Measurements from ENCODE around the gene TRAK1. TPM values are rescaled to one million over a fixed set of nuclear protein-coding genes. Genes with fewer than 3 reads are reported as not detected.

Gene TRAK1
- total RNA-seq, 1 donor from 2014 or later, result 38.3 TPM

DNA sequence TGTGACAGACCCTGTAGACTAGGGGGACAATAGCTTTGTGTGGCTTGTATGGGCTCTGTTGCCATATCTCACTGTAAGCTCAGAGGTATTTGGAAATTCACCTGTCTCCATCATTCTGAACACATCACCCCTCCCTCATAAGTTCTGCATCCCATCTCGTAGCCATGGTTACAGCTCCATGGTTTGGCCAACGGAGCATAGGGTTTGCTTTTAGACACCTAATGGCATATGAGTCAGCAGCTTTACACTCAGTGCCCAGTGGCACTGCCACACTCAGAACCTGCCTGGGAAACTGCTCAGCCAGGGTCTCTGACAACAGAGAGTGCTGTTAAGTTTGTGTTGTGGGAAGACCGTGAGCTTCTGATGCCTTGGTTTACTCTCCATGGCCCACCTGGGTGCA is 107.6 kb downstream of the TRAK1 start:
- no peak for DNase-seq (ENCODE audit: low spot score)

DNA sequence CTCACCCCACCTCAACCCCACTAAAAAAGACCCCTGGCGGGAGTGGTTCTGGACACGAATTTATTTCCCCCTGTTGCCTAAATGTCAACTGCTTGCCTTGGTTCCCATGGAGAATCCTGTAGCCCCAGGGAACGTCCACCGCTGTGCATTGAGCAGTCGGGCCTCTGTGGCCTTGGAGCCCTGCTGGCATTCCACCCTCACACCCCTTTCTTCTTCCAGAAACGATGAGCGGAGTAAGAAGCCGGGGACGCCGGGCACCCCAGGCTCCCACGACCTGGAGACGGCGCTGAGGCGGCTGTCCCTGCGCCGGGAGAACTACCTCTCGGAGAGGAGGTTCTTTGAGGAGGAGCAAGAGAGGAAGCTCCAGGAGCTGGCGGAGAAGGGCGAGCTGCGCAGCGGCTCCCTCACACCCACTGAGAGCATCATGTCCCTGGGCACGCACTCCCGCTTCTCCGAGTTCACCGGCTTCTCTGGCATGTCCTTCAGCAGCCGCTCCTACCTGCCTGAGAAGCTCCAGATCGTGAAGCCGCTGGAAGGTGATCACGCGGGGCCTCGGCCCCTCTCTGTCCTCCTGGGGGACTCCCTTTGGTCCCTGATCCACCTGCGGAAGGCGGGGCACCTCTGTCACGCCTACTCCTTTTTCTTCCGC is 111.2 kb downstream of the TRAK1 start:
- no peak for DNase-seq (ENCODE audit: low spot score)

DNA sequence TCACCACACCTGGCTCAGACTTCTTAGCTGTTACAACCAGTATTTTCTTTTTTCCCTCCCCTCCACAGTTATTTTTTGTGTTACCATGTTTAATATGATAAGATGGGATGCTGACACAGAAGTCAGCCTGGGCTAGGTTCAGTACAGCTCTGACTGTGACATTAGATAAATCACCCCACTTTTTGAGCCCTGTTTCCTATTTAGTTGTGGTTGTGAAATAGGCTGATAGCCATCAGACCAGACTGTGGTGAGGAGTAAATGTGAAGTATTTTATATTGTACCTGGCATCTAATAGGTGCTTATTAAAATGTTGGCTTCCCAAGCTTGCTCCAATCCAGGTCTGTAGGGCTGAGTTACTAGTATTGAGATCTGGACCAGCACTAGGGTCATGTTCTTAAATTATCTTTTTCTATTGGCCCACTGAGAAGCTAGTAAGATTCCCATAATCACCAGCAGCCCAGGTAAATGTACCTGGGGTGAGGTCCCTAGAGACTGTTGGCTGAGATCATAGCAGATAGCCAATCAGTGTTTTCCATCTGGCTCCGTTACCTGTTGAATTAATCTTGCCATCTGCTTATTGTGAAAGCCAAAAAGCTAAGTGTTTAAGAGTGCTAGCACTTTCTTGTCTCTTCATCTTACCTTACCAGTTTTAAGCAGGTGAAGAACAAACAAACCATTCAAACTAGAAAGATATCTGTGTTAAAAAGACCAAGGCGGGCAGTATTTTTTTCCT is 113.9 kb downstream of the TRAK1 start:
- DNase-seq (ENCODE audit: low spot score), result no peak

DNA sequence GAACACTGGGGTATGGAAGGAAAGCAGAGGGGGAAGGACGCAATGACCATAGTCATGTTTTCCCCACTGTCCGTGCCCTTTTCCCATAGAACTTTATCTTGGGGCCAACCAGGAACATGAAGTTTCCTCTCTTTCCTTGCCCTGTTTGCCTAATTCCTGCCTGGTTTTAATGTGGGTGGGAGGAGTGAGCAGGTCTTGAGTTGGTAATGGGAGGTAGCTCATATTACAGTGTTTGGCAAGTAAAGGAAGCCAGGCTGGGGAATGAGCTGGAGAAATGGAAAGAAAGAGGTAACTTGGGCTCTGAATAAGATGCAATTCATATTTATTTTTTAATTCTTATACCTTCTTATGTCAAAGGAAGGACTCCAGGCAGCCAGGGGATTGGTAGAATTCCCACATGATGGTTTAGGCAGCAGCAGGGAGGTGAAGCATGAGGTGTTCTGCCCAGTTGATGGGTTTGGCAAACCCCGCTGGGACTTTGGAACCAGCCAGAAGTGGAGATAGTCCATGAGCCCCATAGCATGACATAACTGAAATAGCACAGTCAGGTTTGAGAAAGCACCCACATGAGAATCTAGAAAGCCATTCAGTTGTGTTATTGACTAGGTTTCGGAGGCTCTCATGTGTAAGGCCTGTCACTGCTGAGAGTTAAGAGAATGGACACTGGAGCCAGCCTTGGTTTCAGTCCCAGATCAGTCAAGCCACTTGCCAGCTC is 114.8 kb downstream of the TRAK1 start:
- DNase-seq (ENCODE audit: low spot score), result no peak

DNA sequence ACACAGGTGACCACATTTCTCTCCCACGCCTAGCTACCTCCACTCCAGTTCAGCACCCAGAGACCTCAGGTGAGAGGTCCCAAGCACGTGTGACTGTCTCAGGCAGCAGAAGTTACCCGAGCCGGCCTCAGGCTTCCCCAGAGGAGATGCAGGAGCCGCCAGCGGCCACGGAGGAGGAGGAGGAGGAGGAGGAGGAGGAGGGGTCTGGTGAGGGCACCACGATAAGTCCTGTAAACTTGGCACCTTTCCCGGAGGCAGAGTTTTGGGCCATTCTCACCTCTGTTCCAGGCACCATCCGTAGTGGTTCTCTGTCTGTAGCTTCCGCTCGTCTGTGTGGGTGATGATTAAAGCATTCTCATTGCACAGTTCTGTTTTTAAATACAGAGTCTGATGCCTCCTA is 118.8 kb downstream of the TRAK1 start:
- no peak for DNase-seq (ENCODE audit: low spot score)

DNA sequence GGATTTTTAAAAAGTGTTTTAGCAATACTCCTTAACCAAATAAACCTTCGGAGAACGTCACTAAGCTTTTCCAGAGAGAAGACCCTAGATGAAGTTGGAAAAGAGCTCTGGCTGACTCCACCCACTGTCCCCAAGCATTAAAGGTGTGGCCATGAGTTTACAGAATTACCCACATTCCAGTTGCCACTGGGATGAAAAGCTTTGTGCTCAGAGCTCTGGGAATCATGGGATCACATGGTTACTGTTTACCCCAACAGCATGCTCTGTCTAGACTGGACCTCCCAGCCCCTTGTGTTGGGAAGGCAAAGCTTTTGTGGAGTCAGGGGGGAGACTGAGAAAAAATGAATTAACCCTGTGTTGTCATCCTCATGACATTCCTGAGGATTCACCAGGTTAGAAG is 119.6 kb downstream of the TRAK1 start:
- DNase-seq (ENCODE audit: low spot score), result peak; percentile 9

DNA sequence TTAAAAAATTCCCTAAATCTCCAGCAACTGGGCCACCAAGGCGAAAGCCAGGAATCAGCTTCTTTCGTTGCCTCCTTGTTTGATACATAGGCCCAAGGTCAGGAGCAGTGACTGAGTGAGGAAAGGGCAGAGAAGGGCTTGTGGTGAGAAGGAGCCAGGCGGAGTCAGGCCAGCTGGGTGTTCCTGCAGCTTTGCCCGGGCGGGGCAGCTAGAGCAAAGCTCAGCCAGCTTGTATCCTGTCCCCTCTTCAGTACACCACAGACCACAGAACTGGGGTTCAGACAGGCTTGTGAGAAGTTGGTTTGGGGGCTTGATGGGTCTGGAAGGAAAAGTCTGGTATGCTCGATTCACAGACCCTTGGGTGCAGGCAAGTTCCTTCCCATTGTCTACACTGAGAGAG is 122.3 kb downstream of the TRAK1 start:
- DNase-seq (ENCODE audit: low spot score), result no peak

DNA sequence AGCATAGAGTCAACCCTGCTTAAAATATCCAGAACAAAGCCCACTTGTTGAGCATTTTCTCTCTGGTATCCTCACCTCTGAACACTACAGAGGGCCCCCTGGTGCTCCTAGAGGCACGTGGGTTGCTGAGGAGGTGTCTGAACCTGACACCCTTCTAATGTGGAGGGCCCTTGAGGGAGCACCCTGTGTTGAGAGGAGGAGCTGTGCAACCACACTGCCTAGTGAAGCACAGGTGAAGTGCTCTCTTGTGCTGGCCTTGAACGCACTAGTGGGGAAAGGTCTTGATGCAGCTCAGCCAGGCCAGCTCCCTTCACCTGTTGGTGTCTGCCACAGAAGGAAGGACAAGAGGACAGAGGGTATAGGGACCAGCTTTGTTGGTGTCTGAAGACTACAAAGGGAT is 122.9 kb downstream of the TRAK1 start:
- DNase-seq (ENCODE audit: low spot score), result no peak

DNA sequence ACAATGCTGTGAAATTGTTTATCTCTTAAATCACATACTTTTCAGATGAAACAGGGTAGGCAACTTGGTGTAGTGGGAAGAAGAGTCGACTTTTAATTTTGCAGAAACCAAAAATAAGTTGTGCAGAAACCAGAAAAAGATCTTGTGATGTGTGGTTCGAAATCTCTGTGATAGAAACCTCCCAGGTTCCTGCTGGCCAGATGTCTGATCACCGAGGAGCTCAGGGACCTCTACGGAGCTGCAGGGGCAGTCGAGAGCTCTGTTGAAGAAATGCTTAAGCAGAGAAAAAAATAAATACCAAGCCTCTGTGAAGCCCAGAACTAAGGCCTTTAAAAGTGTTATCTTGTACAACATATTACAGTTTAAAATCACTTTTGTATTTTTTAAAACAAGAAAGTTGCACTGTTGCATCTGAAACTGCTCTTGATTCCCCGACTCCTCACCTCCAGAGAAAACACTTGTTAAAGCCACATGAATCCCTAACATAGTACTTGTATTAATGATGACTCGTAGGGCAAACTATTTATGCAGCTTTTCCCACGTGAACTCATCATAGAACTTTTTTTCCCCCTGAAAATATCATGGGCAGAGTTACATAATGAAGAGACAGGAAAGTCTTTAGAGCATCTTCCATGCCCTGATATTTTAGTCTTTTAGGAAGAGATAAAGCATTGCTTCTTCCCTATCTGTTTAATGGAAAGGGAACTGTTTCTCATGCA is 123.6 kb downstream of the TRAK1 start:
- DNase-seq (ENCODE audit: low spot score), result no peak

DNA sequence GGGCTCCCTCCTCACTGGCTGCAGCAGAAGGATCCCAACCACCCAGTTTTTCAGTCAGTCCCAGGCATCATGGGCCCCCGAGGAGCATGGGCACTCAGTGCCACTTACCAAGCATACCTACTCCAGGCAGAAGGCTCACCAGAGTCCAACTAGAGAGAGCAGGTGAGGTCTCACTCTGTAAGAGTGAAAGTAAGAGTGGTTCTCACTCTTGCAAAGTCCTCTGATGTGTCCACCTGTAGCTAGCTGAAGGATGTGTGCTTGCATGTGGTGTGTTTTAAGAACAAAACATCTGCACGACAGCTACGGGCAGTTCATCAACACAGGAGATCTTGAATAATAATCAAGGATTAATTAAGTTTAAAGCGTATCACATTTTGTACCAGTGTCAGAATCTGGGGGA is 125.1 kb downstream of the TRAK1 start:
- no peak for DNase-seq (ENCODE audit: low spot score)

DNA sequence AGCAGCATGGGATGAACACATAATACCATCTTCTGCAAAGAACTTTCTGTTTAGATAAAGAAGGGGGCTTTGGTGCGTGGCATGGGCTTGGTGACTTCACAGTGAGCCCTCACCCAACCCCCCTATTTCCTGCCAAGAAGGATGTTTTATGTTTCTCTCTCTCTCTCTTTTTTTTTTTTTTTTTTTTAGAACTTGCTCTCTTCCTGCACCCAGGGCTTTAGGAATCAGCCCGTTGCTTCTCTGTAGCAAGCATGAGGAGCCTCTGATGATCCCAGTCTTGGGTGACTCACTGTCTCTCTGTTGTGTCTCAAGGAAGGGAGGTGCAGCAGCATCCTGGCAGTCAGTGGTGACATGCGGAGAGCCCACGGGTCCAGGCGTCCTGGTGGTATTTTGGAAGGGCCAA is 125.8 kb downstream of the TRAK1 start:
- DNase-seq (ENCODE audit: low spot score), result no peak

DNA sequence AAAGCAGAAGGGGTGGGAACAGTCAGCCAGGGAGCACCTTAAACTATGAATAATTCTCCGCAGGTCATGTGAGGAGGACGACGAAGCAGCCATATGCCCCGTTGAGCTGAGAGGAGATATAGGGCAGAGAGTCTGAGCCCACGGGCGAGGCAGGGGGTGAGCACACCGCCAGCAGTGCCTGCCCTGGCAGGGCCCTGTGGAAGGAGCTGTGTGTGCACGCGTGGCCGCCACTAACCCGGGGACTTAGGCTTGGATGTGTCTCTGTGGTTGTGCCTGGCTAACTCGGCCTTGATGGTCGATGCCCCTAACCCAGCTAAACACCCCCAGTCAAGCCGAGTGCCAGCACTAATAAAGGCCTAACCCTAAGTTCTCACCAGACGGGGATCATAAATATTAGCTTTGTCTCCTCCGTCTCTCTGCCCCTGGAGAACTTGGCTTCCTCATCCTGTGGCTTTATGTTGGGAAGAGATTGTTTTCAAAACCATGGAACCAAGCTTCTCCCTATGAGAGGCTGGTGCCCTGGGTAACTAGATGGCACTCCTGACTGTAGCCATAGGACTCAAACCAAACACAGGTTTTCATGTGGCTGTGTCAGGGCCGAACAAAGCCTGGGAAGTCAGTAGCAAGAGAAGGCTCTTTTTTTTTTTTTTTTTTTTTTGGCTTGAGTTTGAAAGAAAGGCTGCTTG is 129.4 kb downstream of the TRAK1 start:
- no peak for DNase-seq (ENCODE audit: low spot score)

DNA sequence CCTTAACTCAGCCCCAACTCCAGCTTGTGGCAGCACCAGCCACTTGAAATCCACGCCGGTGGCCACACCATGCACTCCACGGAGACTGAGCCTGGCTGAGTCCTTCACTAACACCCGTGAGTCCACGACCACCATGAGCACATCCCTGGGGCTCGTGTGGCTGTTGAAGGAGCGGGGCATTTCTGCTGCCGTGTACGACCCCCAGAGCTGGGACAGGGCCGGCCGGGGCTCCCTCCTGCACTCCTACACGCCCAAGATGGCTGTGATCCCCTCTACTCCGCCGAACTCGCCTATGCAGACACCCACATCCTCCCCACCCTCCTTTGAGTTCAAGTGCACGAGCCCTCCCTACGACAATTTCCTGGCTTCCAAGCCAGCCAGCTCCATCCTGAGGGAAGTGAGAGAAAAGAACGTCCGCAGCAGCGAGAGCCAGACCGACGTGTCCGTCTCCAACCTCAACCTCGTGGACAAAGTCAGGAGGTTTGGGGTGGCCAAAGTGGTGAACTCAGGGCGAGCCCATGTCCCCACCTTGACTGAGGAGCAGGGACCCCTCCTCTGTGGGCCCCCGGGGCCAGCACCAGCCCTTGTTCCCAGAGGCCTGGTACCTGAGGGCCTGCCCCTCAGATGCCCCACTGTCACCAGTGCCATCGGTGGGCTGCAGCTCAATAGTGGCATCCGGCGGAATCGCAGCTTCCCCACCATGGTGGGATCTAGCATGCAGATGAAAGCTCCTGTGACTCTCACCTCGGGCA is 132.0 kb downstream of the TRAK1 start:
- DNase-seq (ENCODE audit: low spot score), result no peak

DNA sequence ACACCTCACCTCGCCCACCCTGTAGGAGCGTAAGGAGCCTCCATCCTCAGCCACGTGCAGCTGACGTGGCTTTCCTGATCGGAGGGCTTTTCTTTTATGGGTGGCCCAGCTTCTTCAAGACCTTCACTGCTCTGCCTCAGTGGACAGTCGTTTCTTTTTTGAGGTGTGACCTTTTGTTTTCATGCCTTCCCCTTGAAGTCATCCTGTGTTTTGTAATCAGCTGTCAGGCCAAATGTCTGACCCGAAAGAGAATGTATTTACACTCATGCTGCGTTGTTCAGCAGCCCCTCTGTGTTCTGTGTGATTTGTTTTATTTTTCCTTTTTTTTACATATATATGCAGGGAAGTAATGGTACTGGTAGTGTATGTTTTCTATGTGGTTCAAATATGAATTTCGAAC is 133.0 kb downstream of the TRAK1 start:
- DNase-seq (ENCODE audit: low spot score), result no peak

DNA sequence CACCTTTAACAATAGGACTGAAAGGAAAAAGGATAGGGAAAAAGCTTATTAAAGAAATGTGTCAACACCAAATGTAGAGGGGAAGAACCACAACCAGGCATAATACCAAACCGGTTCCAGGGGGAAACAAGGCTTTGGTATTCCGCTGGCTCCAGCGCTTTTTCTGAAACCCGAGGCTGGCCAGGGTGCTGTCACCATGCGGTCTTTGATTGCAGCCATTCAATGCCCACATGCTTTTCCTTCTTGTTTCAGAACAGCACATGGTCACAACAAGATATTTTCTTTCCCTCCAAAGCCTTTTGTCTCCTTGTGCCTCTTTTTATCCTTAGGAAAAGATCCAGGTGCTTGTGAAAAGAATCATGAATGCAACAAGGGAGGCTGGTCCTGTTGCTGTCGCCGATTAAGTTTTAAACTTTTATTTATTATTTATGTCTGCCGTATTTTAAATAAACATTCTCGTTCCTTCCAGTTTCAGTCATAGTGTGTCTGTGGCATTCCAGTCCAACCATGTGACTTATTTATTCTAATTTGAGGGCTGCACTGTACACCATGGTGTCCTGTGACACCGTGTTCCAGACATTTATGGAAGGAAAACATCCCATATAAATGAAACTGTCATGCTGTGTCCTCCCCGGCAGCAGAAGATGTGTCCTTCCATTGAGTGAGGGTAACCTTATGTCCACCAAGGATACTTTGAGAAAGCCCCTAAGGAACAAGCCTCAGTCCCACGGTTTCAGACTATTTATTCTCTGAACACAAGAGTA is 133.7 kb downstream of the TRAK1 start:
- DNase-seq (ENCODE audit: low spot score), result no peak

DNA sequence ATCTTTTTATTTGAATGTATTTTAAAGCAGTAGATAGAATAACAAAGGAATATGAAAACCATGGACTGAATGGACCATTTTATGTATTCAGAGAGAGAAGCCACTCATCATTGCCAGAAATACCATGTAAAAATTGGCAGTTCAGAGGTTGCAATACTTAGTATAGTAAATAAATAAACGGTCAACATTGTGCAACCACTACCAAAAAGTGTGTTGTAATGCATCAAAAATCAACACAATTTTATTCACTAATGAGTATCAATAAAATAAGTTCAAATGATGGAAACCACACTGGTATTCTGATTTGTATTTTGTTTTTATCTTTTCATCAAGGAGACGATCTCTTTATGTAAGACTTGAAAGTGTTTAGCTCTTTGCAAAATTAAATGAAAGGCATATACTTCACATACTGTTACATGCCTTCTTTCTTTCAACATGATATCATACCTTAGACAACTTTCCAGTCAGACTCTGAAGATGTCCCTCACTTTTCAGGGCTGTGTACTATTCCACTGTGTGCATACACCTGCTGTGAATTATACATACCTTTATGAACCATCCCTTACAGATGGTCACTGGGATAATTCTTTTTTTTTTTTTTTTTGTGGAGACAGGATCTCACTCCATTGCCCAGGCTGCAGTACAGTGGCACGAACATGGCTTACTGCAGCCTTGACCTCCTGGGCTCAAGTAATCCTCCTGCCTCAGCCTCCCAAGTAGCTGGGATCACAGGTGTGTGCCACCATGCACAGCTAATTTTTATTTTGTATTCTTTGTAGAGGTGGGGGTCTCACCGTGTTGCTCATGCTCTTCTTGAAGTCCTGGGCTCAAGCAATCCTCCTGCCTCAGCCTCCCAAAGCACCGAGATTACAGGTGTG is 134.6 kb downstream of the TRAK1 start:
- no peak for DNase-seq (ENCODE audit: low spot score)

DNA sequence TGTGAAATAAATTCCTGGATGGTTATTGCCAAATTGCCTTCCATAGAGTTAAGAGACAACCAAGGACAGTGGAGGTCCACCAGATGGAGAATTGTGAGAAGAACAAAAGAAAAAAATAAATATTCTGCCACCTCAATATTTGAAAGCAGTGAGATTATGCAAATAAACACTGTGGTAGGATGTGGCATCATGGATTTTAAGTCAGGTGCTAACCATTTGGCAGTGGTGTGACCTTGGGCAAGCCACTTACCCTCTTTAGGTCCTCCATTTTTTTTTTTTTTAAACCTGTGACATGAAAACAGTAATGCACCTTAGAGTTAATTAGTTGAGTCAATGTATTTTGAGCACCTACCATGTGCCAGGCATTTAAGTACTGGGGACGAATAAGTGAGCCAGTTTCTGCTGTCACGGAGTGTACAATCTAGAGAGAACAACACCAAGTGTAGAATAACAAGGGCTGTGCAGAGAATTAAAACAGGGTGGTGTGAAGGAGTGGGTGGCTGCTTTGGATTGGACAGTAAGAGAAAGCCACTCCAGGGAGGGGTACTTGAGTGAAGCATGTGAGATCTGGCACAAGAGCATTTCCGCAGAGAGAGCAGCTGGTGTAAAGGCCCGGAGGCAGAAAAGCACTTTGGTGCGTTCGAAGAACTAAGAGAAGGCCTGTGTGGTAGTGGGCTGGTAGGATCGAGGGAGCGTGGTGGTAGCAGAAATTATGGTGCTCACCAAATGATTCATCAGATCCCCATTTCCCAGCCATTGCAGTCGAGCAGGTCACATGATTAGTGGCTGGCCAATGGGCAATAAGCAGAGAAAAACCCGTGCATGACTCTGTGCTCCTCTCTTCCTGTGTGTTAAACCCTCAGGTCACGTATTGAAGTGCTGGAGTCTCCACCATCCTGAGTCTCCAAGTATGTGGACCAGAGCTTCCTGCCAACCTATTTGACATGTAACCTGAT is 135.6 kb downstream of the TRAK1 start:
- no peak for DNase-seq (ENCODE audit: low spot score)

DNA sequence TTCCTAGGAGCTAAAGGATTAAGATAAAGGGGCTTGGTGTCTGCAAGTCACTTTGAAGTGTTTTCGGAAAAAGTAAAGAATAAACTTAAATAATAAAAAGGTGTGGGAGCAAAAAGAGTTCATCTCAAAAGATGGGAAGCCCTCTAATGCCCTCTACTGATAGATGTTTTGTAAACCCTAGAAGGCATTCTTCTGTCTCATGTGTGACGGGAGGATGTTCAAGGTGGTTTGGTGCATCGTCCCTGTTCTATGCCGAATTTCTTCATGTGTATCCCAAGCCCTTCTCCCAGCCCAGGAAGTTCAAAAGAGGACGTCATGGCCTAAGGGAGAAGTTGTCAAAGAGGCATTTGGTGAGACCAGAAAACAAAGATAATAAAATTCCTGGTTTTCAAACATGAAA is 137.6 kb downstream of the TRAK1 start:
- no peak for DNase-seq (ENCODE audit: low spot score)

All from mesenteric fat pad (tissue), 1 donor.